Thymus (tissue), 11 donors: ENCODE results near the gene PARP6. TPM values are rescaled to one million over a fixed set of nuclear protein-coding genes. Genes with fewer than 3 reads are reported as not detected.

ENCODE experiments used
- DNase-seq, 9 donors: peaks; one replicate each; pipeline ENCODE4 v3.0.0-alpha.2; 2013; ENCODE audit warnings: low spot score in 9 of 9, low read depth in 6 of 9, missing footprints in 1 of 9
- H3K27ac ChIP-seq, 2 donors: one replicate each; pipeline ENCODE4 v1.5.1; 2013; ENCODE audit warnings: control low read depth in 1 of 2, low read depth in 1 of 2, low read length in 1 of 2, mild to moderate bottlenecking in 1 of 2, moderate library complexity in 1 of 2
- H3K27me3 ChIP-seq, 2 donors: one replicate each; pipeline ENCODE4 v1.5.1; 2013; ENCODE audit warnings: low read length in 1 of 2; ENCODE audit not compliant: control insufficient read depth in 2 of 2, insufficient read depth in 1 of 2
- H3K36me3 ChIP-seq, 2 donors: one replicate each; pipeline ENCODE4 v1.5.1; 2013; ENCODE audit warnings: low read length in 1 of 2, mild to moderate bottlenecking in 1 of 2, moderate library complexity in 1 of 2; ENCODE audit not compliant: control insufficient read depth in 2 of 2, insufficient read depth in 2 of 2
- H3K4me1 ChIP-seq, 2 donors: one replicate each; pipeline ENCODE4 v1.5.1; 2013; ENCODE audit warnings: low read length in 2 of 2; ENCODE audit not compliant: control insufficient read depth in 2 of 2, insufficient read depth in 2 of 2
- H3K4me3 ChIP-seq, 2 donors: one replicate each; pipeline ENCODE4 v1.5.1; 2013; ENCODE audit warnings: low read length in 2 of 2, control low read depth in 1 of 2, mild to moderate bottlenecking in 1 of 2
- H3K9me3 ChIP-seq, 2 donors: one replicate each; pipeline ENCODE4 v1.5.1; 2013; ENCODE audit warnings: low read length in 1 of 2, mild to moderate bottlenecking in 1 of 2; ENCODE audit not compliant: control insufficient read depth in 2 of 2, insufficient read depth in 1 of 2
- WGBS: extraction: QIAGEN DNeasy Blood & Tissue Kit; methylation state at CpG from one replicate; pipeline ENCODE4 v1.1.7; 2013; 5-methylcytosine and 5-hydroxymethylcytosine counted together
- polyA plus RNA-seq: library from polyadenylated mRNA; stranded (reverse); fragments of 200-250 nt; gene quantifications from one replicate; pipeline ENCODE4 v1.2.3, GENCODE V29; 2013
- total RNA-seq: library from RNA; stranded (reverse); fragments of 120-200 nt; gene quantifications from one replicate; pipeline ENCODE4 v1.2.4, GENCODE V29; 2013
- donor health status: healthy.

The PARP6 gene
- total and polyA plus RNA-seq, 2 donors = 40.5 to 125 TPM

DNA sequence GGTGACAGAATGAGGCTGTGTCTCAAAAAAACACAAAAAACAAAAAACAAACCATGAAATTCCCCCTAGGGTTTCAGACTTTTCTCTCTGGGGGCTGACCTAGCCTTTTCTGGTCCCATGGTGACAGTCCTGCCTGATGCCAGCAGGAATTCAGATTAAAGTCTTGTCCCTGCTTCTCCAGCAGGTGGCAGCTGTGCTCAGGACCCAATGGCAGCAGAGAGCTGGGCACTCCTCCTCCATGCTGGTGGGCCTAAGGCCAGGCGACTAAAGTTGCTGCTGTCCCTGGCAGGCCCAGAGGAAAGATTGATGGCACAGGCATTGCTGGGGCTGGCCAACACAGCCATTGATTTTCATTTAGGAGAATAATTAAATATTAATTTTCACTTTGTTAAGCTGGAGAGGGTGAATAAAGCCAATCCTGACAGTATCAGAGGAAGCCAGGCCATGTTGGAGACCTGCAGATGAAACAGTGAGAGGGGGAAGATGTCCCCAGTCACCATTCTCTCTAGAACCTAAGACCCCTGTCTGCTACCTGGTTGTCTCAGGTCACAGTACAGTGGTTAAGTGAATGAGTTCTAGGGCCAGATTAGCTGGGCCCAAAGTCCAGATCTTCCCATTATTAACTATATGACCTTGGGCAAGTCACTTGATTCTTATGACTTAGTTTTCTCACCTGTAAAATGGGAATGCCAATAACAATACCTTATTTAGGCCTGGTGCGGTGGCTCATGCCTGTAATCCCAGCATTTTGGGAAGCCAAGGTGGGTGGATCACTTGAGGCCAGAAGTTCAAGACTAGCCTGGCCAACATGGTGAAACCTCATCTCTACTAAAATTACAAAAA, 40.5 kb upstream of the PARP6 start:
- 70% methylated on average over 2 of the region's 2 CpGs for WGBS
- Histone ChIP-seq H3K27ac (no peak overlapping the region), H3K36me3 (no peaks in the 10 kb centered on the region), H3K4me1 (no peaks in the 10 kb centered on the region), H3K9me3 (no peaks in the 10 kb centered on the region), H3K27me3 (peaks cover 0 to 2% of the 10 kb centered on the region in 2 donors), H3K4me3 (no peak overlapping the region)
- DNase-seq = peak in 6 of 9 donors; percentile 19 to 54 (median 33)

DNA sequence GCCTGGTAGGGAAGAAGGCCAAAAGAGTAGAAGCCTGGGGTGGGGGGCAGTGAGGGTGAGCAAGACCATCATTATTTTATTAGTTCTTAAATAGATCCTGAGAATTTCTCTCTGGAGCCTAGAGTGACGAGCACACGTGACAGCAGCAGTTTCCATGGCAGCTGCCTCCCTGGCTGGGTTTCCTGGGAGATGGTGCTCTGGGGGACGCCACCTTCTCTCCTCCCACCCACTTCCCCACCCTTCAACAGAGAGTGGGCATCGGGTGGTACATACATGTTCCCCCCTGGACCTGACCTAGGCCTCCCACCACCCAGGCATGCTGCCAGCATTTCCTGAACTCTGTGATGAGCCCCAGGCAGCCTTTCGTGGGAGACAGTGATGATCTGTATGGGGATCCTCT, 34.7 kb upstream of the PARP6 start:
- Histone ChIP-seq H3K4me1 (no peaks in the 10 kb centered on the region), H3K36me3 (no peaks in the 10 kb centered on the region), H3K27me3 (no peaks in the 10 kb centered on the region), H3K4me3 (no peak overlapping the region), H3K9me3 (no peaks in the 10 kb centered on the region), H3K27ac (no peak overlapping the region)
- 85% methylated on average over 5 of the region's 5 CpGs for WGBS
- DNase-seq = no peak

DNA sequence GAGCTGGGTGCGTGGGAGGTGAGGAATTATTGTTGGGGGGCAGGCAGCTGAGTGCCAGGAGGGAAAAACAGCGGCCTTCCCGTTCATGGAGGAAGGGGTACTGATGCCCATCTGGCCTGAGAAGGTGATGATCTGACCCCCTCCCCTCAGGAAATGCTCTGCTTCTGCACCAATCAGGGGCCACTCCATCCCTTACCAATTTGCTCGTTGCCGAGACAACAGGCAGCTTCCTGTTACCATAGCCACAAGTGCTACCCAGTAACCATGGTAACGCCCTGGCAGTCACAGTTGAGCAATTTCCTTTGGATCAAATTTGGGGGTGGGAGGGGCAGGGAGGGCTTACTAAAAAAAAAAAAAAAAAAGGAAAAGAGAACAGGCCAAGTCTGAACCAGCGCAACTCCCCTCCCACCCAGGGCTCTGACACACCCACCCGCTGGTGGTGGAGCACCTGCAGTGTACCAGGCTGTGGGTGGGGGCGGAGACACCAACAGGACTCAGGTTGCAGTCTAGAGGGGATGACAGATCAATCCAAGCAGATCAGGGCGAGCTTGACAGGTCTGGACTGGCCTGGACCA, 33.9 kb upstream of the PARP6 start:
- no peak overlapping the region for H3K4me3 ChIP-seq
- peak in 8 of 9 donors; percentile 23 to 73 (median 38) for DNase-seq

DNA sequence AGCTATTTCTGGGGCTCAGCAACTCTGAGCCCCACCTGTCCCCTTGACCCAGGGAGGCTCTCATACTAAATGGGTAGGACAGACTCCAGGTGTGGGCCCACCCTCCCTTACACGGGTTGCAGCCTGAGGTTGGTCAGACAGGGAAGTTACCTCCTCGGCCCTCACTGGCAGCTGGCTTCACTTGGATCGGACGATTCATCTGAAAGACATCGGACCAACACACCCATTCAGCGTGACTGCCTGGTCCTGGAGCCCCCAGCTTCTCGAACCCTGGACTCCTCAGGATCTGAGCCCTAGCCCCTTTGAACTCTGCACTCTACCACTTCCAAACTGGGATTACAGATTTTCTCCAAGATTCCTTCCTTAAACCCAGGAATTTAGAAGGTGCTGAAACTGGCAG, 32.2 kb upstream of the PARP6 start:
- H3K4me3 ChIP-seq = no peak overlapping the region
- no peak overlapping the region for H3K27ac ChIP-seq
- H3K4me1 ChIP-seq = no peaks in the 10 kb centered on the region
- 96% methylated on average over 7 of the region's 7 CpGs for WGBS
- no peaks in the 10 kb centered on the region for H3K27me3 ChIP-seq
- no peak for DNase-seq
- no peaks in the 10 kb centered on the region for H3K9me3 ChIP-seq
- H3K36me3 ChIP-seq = no peaks in the 10 kb centered on the region

More for the DNA sequence above, 33.9 kb upstream of the PARP6 start:
- Histone ChIP-seq H3K4me1 (no peaks in the 10 kb centered on the region), H3K27me3 (no peaks in the 10 kb centered on the region), H3K36me3 (no peaks in the 10 kb centered on the region), H3K27ac (no peak overlapping the region), H3K9me3 (no peaks in the 10 kb centered on the region)
- 67% methylated on average over 10 of the region's 10 CpGs for WGBS

DNA sequence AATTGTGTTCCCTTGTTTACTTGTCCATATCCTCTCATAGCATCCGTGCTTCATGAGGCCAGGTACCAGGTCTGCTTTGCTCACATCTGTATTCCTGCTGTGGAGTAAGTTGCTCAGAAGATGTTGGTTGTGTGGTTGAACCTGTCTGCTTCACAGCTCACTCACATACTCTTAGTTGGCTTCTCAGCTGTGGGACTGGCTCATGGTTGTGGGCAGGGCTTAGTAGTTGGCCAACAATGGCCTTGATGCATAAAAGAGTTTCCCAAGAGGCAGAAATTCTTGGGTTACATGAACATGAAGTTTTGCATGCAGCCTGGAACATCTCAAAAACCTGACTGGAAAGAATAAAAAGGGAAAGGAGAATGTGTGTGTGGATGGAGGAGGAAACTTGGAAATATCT, 30.6 kb upstream of the PARP6 start:
- Histone ChIP-seq H3K27me3 (no peaks in the 10 kb centered on the region), H3K27ac (no peak overlapping the region), H3K9me3 (no peaks in the 10 kb centered on the region), H3K36me3 (no peaks in the 10 kb centered on the region), H3K4me1 (no peaks in the 10 kb centered on the region), H3K4me3 (no peak overlapping the region)
- no peak for DNase-seq
- 91% methylated on average over 1 of the region's 1 CpG for WGBS

DNA sequence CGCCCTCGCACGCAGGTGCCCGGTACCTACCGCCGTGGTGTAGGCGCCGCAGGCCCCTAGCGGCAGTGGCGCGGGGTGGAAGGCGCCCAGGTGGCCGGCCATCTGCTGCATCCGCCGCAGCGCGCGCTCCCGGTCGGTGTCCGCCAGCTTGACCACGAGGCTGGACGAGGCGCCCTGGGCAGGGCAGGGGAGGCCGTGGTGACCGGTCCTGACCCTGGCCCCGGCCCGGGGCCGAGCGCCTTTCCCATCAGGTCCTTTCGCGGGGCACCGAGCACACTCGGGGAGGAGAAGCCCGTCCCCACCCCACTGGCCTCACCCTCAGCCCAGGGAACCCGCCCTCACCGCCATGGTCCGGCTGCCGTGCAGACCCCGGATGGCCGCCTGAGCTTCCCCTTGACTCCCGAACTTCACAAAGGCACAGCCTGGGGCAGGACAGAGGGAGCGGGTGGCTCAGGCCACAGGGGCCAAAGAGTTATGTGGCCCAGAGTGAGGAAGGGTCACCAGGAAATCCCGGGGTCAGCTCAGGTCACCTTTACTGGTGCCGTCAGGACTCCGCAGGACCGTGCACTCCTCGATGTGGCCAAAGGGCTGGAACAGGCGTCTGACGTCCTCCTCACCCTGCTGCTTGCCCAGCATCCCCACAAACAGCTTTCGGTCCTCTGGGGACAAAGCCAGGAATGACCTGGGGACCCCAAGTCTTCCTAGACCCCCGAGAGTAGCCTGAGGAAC, 17.4 kb upstream of the PARP6 start:
- H3K4me3 ChIP-seq = no peak overlapping the region
- H3K4me1 ChIP-seq = no peaks in the 10 kb centered on the region
- no peak overlapping the region for H3K27ac ChIP-seq
- DNase-seq = no peak
- no peaks in the 10 kb centered on the region for H3K36me3 ChIP-seq
- H3K27me3 ChIP-seq = no peaks in the 10 kb centered on the region
- 97% methylated on average over 52 of the region's 52 CpGs for WGBS
- H3K9me3 ChIP-seq = no peaks in the 10 kb centered on the region

DNA sequence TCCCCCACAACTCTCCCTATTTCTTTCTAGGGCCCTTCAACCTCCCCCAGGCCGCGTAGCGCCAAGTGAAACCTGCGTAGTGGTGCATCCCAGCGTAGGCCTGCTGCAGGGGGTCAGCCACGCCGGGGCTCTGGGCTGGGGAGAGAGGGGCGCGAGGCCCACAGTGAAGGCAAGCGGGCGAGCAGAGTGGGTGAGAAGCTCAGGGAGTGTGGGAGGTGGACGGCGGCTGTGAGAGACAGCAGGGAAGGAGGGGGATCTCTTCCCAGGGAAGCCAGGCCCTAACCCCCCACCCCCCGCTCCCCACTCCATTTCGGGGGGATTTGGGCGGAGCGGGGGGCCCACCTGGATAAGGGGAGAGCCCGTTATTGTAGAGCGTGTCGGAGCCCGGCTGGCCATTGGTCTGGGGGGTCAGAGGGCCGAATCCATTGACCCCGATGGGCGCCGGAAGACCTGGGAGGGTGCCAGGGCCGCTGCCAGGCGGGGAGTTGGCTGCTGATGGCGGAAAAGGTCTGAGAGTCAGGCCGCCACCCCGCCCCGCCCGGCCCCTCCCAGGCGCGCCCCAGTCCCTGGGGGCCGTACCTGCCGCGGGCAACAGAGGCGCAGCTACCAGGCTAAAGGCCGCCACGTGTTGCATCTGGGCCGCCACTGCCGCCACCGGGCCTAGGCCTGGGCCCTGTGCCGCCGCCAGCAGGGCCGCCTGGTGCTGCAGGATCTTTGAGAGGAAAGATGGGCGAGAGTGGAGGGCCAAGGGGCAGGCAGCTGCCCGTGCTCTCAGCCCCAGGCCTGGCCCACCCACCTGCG, 16.6 kb upstream of the PARP6 start:
- Histone ChIP-seq H3K27me3 (no peaks in the 10 kb centered on the region), H3K4me1 (no peaks in the 10 kb centered on the region), H3K4me3 (no peak overlapping the region), H3K27ac (no peak overlapping the region), H3K36me3 (no peaks in the 10 kb centered on the region), H3K9me3 (no peaks in the 10 kb centered on the region)
- 97% methylated on average over 49 of the region's 49 CpGs for WGBS
- no peak for DNase-seq

DNA sequence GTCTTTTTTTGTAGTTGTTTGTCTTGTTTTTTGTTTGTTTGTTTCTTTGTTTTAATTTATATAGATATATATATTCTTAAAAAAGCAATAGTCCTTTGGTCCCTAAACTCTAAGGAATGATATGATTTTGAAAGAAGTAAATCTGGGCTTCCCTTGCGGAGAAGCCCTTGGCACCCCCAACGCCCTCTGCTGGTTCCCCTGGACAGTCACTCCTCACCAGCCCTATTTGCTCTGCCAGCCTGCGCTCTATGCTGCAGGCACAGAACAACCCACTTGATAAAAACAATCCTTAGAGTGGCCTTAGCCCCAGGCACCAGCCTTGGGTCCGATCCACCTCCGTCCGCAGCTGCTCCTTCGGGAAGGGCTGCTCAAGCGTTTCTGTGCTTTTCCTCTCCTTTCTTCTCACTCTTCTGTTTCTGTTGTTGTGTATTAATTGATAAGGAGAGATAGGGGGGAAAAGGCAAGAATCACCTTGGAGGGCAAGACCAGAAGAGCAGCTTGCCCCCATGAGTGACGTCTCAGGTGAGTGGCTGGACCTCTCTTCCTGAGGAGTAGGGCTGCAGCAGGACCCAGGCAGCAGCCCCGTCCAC, 13.7 kb upstream of the PARP6 start:
- H3K36me3 ChIP-seq = no peaks in the 10 kb centered on the region
- 76% methylated on average over 10 of the region's 10 CpGs for WGBS
- DNase-seq = peak in 3 of 9 donors; percentile 20 to 48 (median 37)
- no peaks in the 10 kb centered on the region for H3K9me3 ChIP-seq
- H3K4me1 ChIP-seq = no peaks in the 10 kb centered on the region
- no peak overlapping the region for H3K4me3 ChIP-seq
- H3K27ac ChIP-seq = no peak overlapping the region
- H3K27me3 ChIP-seq = no peaks in the 10 kb centered on the region
